H1 (cell line): ENCODE data around the gene ST3GAL3. TPM values are rescaled to one million over a fixed set of nuclear protein-coding genes. Genes with fewer than 3 reads are reported as not detected.

ENCODE experiments used
- CTCF ChIA-PET: fragments of 300-600 bp; sonication (Branson Sonifier 250); formaldehyde crosslinking; loops from one replicate; lab custom pipeline; 2021; ENCODE audit not compliant: partially characterized antibody; lab: Charles Lee
- POLR2A ChIA-PET: fragments of 300-600 bp; sonication (Branson Sonifier 250); formaldehyde crosslinking; loops from one replicate; lab custom pipeline; 2021; ENCODE audit warnings: inconsistent platforms; ENCODE audit not compliant: partially characterized antibody; lab: Charles Lee
- DNase-seq, 2 experiments: peaks; one replicate each; pipeline versions ENCODE4 v3.0.0 to v3.0.0-alpha.2; 2010 to 2022; ENCODE audit warnings: low spot score in 2 of 2, low read depth in 1 of 2, mixed read lengths in 1 of 2
- FAIRE-seq: peaks from 2 replicates; lab custom pipeline; 2011; peaks lifted over from hg19 to GRCh38; lab: Jason Lieb, UNC
- H2AFZ ChIP-seq: 2 replicates; pipeline ENCODE4 v1.8.1; 2012; ENCODE audit warnings: low read length, inconsistent platforms
- H2AK5ac ChIP-seq: 2 replicates; pipeline ENCODE4 v1.6.1; 2013; ENCODE audit warnings: low read depth, low read length
- H2BK120ac ChIP-seq: replicated peaks from 2 replicates; pipeline ENCODE3; 2013; ENCODE audit warnings: low read depth, low read length, inconsistent platforms
- H2BK12ac ChIP-seq: 2 replicates; pipeline ENCODE4 v1.6.1; 2013; ENCODE audit warnings: low read depth, low read length
- H2BK15ac ChIP-seq: 2 replicates; pipeline ENCODE4 v1.6.1; 2013; ENCODE audit warnings: low read length
- H2BK20ac ChIP-seq: 2 replicates; pipeline ENCODE4 v1.6.1; 2013; ENCODE audit warnings: low read length
- H2BK5ac ChIP-seq: 2 replicates; pipeline ENCODE4 v1.6.1; 2013; ENCODE audit warnings: low read depth, low read length
- H3K14ac ChIP-seq: 2 replicates; pipeline ENCODE4 v1.6.1; 2013; ENCODE audit warnings: inconsistent platforms; ENCODE audit not compliant: insufficient read length
- H3K18ac ChIP-seq: 2 replicates; pipeline ENCODE4 v1.6.1; 2013; ENCODE audit warnings: low read length; ENCODE audit errors: extremely low read depth
- H3K23ac ChIP-seq: 2 replicates; pipeline ENCODE4 v1.6.1; 2013; ENCODE audit warnings: inconsistent platforms; ENCODE audit not compliant: insufficient read length
- H3K23me2 ChIP-seq: 2 replicates; pipeline ENCODE4 v1.6.1; 2013; ENCODE audit warnings: low read depth, low read length
- H3K27ac ChIP-seq: 2 replicates; pipeline ENCODE4 v1.6.1; 2011; ENCODE audit warnings: low read depth, low read length, inconsistent platforms
- H3K27me3 ChIP-seq, 4 experiments: replicated peaks in 1 of 4; 1 replicate in 1 of 4; 2 replicates in 3 of 4; pipeline versions ENCODE4 v1.6.1 to v1.8.1; 2011 to 2013; ENCODE audit warnings: low read length in 3 of 4, mild to moderate bottlenecking in 3 of 4, inconsistent platforms in 2 of 4, mixed read lengths in 2 of 4, moderate library complexity in 1 of 4; ENCODE audit not compliant: control insufficient read depth in 3 of 4, insufficient read depth in 3 of 4; ENCODE audit errors: extremely low read depth in 1 of 4
- H3K36me3 ChIP-seq, 4 experiments: 2 replicates each; pipeline versions ENCODE4 v1.6.1 to v1.8.1; 2011 to 2013; ENCODE audit warnings: mild to moderate bottlenecking in 4 of 4, low read length in 3 of 4, moderate library complexity in 2 of 4, control low read depth in 1 of 4, inconsistent platforms in 1 of 4; ENCODE audit not compliant: insufficient read depth in 4 of 4, control insufficient read depth in 2 of 4
- H3K4ac ChIP-seq: replicated peaks from 2 replicates; pipeline ENCODE3; 2013; ENCODE audit warnings: low read length, low read depth, mixed read lengths, inconsistent platforms; ENCODE audit not compliant: insufficient read length
- H3K4me1 ChIP-seq, 4 experiments: replicated peaks in 1 of 4; 1 replicate in 1 of 4; 2 replicates in 3 of 4; pipeline versions ENCODE4 v1.6.1 to v1.8.1; 2011 to 2013; ENCODE audit warnings: low read length in 3 of 4, inconsistent platforms in 2 of 4, mixed read lengths in 1 of 4; ENCODE audit not compliant: insufficient read depth in 4 of 4, control insufficient read depth in 3 of 4
- H3K4me2 ChIP-seq, 2 experiments: 2 replicates each; pipeline versions ENCODE4 v1.6.1 to v1.8.1; 2011 to 2013; ENCODE audit warnings: low read depth in 2 of 2, low read length in 2 of 2, control low read depth in 1 of 2, inconsistent platforms in 1 of 2, mild to moderate bottlenecking in 1 of 2; ENCODE audit not compliant: insufficient read depth in 1 of 2
- H3K4me3 ChIP-seq, 4 experiments: fragments of 200-600, 300-600 bp in 1 of 4; sonication (generic), shearing (Covaris generic), sonication (Bioruptor Twin) in 1 of 4; 2 replicates each; pipeline versions ENCODE4 v1.5.1 to v1.8.1; 2011 to 2016; ENCODE audit warnings: low read length in 4 of 4, low read depth in 3 of 4, control low read depth in 2 of 4, inconsistent platforms in 2 of 4, mild to moderate bottlenecking in 2 of 4, mixed read lengths in 1 of 4, moderate library complexity in 1 of 4; ENCODE audit not compliant: insufficient read depth in 2 of 4; ENCODE audit errors: extremely low read depth in 1 of 4
- H3K56ac ChIP-seq: replicated peaks from 2 replicates; pipeline ENCODE3; 2013; ENCODE audit warnings: low read depth, mild to moderate bottlenecking, mixed read lengths, low read length, inconsistent platforms; ENCODE audit not compliant: insufficient read length
- H3K79me1 ChIP-seq: 2 replicates; pipeline ENCODE4 v1.6.1; 2013; ENCODE audit warnings: low read depth, low read length, control low read depth
- H3K79me2 ChIP-seq, 2 experiments: 2 replicates each; pipeline versions ENCODE4 v1.6.1 to v1.8.1; 2012 to 2013; ENCODE audit warnings: low read length in 2 of 2, mild to moderate bottlenecking in 2 of 2, inconsistent platforms in 1 of 2; ENCODE audit not compliant: insufficient read depth in 2 of 2, control insufficient read depth in 1 of 2
- H3K9ac ChIP-seq, 4 experiments: replicated peaks in 1 of 4; 1 replicate in 1 of 4; 2 replicates in 3 of 4; pipeline versions ENCODE4 v1.6.1 to v1.8.1; 2011 to 2013; ENCODE audit warnings: low read depth in 3 of 4, low read length in 3 of 4, control low read depth in 2 of 4, mild to moderate bottlenecking in 2 of 4, moderate library complexity in 2 of 4, inconsistent platforms in 1 of 4; ENCODE audit errors: extremely low read depth in 1 of 4
- H3K9me3 ChIP-seq, 2 experiments: 2 replicates each; pipeline versions ENCODE4 v1.6.1 to v1.8.1; 2012 to 2013; ENCODE audit warnings: mild to moderate bottlenecking in 2 of 2, moderate library complexity in 2 of 2, control low read depth in 1 of 2, inconsistent platforms in 1 of 2, low read depth in 1 of 2, low read length in 1 of 2, mixed read lengths in 1 of 2; ENCODE audit not compliant: insufficient read depth in 2 of 2
- H4K20me1 ChIP-seq, 2 experiments: replicated peaks in 1 of 2; 2 replicates each; pipeline versions ENCODE3 to v1.8.1; 2011 to 2013; ENCODE audit warnings: inconsistent platforms in 2 of 2, low read length in 2 of 2, mild to moderate bottlenecking in 1 of 2; ENCODE audit not compliant: insufficient read depth in 2 of 2, control insufficient read depth in 1 of 2
- H4K5ac ChIP-seq: 2 replicates; pipeline ENCODE4 v1.6.1; 2013; ENCODE audit warnings: low read length, low read depth, mixed read lengths, inconsistent platforms; ENCODE audit not compliant: insufficient read length
- H4K8ac ChIP-seq: 2 replicates; pipeline ENCODE4 v1.8.0; 2013; ENCODE audit warnings: mild to moderate bottlenecking, moderate library complexity, low read length, inconsistent platforms; ENCODE audit not compliant: insufficient read depth; ENCODE audit errors: extremely low read depth
- H4K91ac ChIP-seq: replicated peaks from 2 replicates; pipeline ENCODE3; 2013; ENCODE audit warnings: low read length, mixed read lengths, inconsistent platforms; ENCODE audit not compliant: insufficient read length
- ASH2L ChIP-seq: fragments of 200-600, 300-600 bp; sonication (generic); IDR thresholded peaks from one replicate; pipeline ENCODE4 v1.7.1; 2017; ENCODE audit warnings: low read length
- CBX8 ChIP-seq: fragments of 300-800, 300-1000 bp; sonication (generic); IDR thresholded peaks from 2 replicates; pipeline ENCODE4 v1.7.1; 2016; ENCODE audit warnings: low read depth, low read length, borderline replicate concordance
- KDM4A ChIP-seq: IDR thresholded peaks from one replicate; pipeline ENCODE4 v1.7.1; 2012; ENCODE audit warnings: low read depth, mild to moderate bottlenecking, moderate library complexity, low read length, inconsistent platforms; ENCODE audit not compliant: severe bottlenecking
- PHF8 ChIP-seq: fragments of 200-600 bp; sonication (generic); conservative IDR thresholded peaks from 2 replicates; pipeline ENCODE4 v1.7.1; 2012; ENCODE audit warnings: low read depth, mild to moderate bottlenecking, inconsistent platforms, low read length, moderate library complexity
- POLR2A ChIP-seq, 2 experiments: IDR thresholded peaks; 1 replicate in 1 of 2; 2 replicates in 1 of 2; pipeline ENCODE4 v1.6.1; 2011; ENCODE audit warnings: low read depth in 2 of 2, low read length in 2 of 2, mild to moderate bottlenecking in 2 of 2; ENCODE audit errors: control extremely low read depth in 1 of 2
- POLR2AphosphoS5 ChIP-seq: IDR thresholded peaks from 2 replicates; pipeline ENCODE4 v1.6.1; 2011; ENCODE audit warnings: low read depth, low read length
- SIN3A ChIP-seq, 2 experiments: IDR thresholded peaks in 1 of 2; conservative IDR thresholded peaks in 1 of 2; 2 replicates each; pipeline ENCODE4 v1.6.1; 2011 to 2012; ENCODE audit warnings: low read length in 2 of 2, improper control_type of control experiment in 1 of 2, low read depth in 1 of 2, mild to moderate bottlenecking in 1 of 2
- TAF7 ChIP-seq: optimal IDR thresholded peaks from 2 replicates; pipeline ENCODE3; 2011; ENCODE audit warnings: low read depth, mild to moderate bottlenecking, inconsistent platforms, low read length, moderate library complexity, borderline replicate concordance
- WGBS, 2 experiments: shearing (Covaris generic) in 1 of 2; methylation state at CpG; one replicate each; pipeline versions ENCODE4 v1.1.6 to v1.1.7; 2013 to 2015; ENCODE audit warnings: low lambda C conversion rate in 2 of 2, mixed read lengths in 2 of 2, inconsistent platforms in 1 of 2, low coverage in 1 of 2, missing lambda C conversion rate in 1 of 2; ENCODE audit not compliant: insufficient replicate concordance in 2 of 2, insufficient coverage in 1 of 2, insufficient read length in 1 of 2; ENCODE audit errors: extremely low coverage in 1 of 2, missing lambda C conversion rate in 1 of 2; 5-methylcytosine and 5-hydroxymethylcytosine counted together
- polyA plus RNA-seq, 7 experiments: library from polyadenylated mRNA; depleted of rRNA in 3 of 7; stranded (reverse) in 5 of 7; unstranded in 2 of 7; fragments of >200 nt in 5 of 7; fragments of 200-250 nt in 2 of 7; gene quantifications; 1 replicate in 5 of 7; 2 replicates in 1 of 7; 4 replicates in 1 of 7; pipeline versions ENCODE4 v1.2.1 to v1.2.3, GENCODE V29; 2011 to 2013; ENCODE audit warnings: missing spikeins in 2 of 7, mixed read lengths in 2 of 7
- total RNA-seq: library from RNA; stranded (reverse); fragmentation: NEBNext Ultra II Directional; extraction: Animal tissue kit (Norgen Biotek cat#: 25700); gene quantifications from 2 replicates; pipeline ENCODE4 v1.2.1, GENCODE V29; 2021

ST3GAL3 gene
- total and polyA plus RNA-seq, 2 of the 8 experiments (the other 6 are each of a cell fraction or from before 2014, with no cell fraction given) = 6.8 to 7.0 TPM

GRCh38 chr1:43978551-43979260 is 271.4 kb downstream of the ST3GAL3 start, which contains the start of gene B4GALT2:
B4GALT2 (plus strand) TSS chr1:43979210; CDS start chr1:43981161, 1,951 bp downstream.
- peaks cover 28% of the 10 kb centered on the region for H3K79me1 ChIP-seq
- H2BK12ac ChIP-seq = peak within 1 kb of the TSS; percentile 30; the same call in 1 of the 2 replicates
- H2BK15ac ChIP-seq = 0 out of 2 replicates have a peak within 1 kb of the TSS, but pooled peaks have one; percentile 61
- no peak within 1 kb of the TSS for H2BK20ac ChIP-seq
- H3K36me3 ChIP-seq = peaks cover 2 to 23% (median 15%) of the 10 kb centered on the region in 4 experiments; a peak in 5 of 8 replicates
- no peak within 1 kb of the TSS; the same call in 1 of the 2 replicates for H2AFZ ChIP-seq
- H3K18ac ChIP-seq = peak within 1 kb of the TSS; percentile 78
- peak within 1 kb of the TSS; percentile 45; the same call in 1 of the 2 replicates for H2AK5ac ChIP-seq
- CTCF ChIA-PET = interaction anchor here (0.7 to 5.0 kb wide), 5 partner anchors 10 to 56 kb away, joined by 3 to 34 read pairs (median 5); partner anchors contain the start of gene CCDC24
- TF ChIP-seq POLR2A (IDR thresholded peaks at IDR 0.05; ENCODE audit: control extremely low read depth in 1 of 2, low read depth in 2 of 2, low read length in 2 of 2) = peak in 1 of 2 experiments; percentile 57; a peak in 2 of 3 replicates
- no peak for TF ChIP-seq CBX8
- TF ChIP-seq KDM4A = peak; percentile 84
- TF ChIP-seq TAF7 = no peak
- peak; percentile 22 to 73; a peak in 1 of 4 replicates for TF ChIP-seq SIN3A (conservative IDR thresholded peaks at IDR 0.05 in 1 of 2, IDR thresholded peaks at IDR 0.05 in 1 of 2; ENCODE audit: low read depth in 1 of 2, low read length in 2 of 2)
- peak; percentile 38 for TF ChIP-seq ASH2L
- peak; percentile 49; the same call in 1 of the 2 replicates for TF ChIP-seq PHF8
- TF ChIP-seq POLR2AphosphoS5 = no peak; the same call in 1 of the 2 replicates
- peak within 1 kb of the TSS; percentile 5 for H3K14ac ChIP-seq
- H4K5ac ChIP-seq = no peak within 1 kb of the TSS
- no peak for FAIRE-seq
- peaks cover 4 to 19% (median 15%) of the 10 kb centered on the region in 4 experiments for H3K4me1 ChIP-seq
- peak within 1 kb of the TSS; percentile 61 to 88 for H3K4me2 ChIP-seq
- H4K91ac ChIP-seq = peak within 1 kb of the TSS; percentile 63
- H3K79me2 ChIP-seq = peaks cover 0 to 24% of the 10 kb centered on the region in 2 experiments; a peak in 2 of 4 replicates
- peak within 1 kb of the TSS; percentile 83 for H3K4ac ChIP-seq
- H3K23ac ChIP-seq = no peak within 1 kb of the TSS
- peak within 1 kb of the TSS; percentile 71 to 90 (median 76) for H3K4me3 ChIP-seq
- H4K20me1 ChIP-seq = peaks cover 2 to 32% of the 10 kb centered on the region in 2 experiments
- peak within 1 kb of the TSS; percentile 52 for H2BK120ac ChIP-seq
- peak within 1 kb of the TSS; percentile 89 for H4K8ac ChIP-seq
- H3K56ac ChIP-seq = peak within 1 kb of the TSS; percentile 5
- DNase-seq = peak in 1 of 2 experiments; percentile 75
- 14% methylated on average over 15 of the region's 54 CpGs; no CpG with 5 or more reads in 1 of the 2 experiments for WGBS, 2 experiments
- H3K23me2 ChIP-seq = peaks cover 27% of the 10 kb centered on the region
- no peaks in the 10 kb centered on the region for H3K27me3 ChIP-seq
- peak within 1 kb of the TSS; percentile 56 to 87 (median 78) for H3K9ac ChIP-seq
- peak within 1 kb of the TSS; percentile 71; the same call in 1 of the 2 replicates for H2BK5ac ChIP-seq
- H3K9me3 ChIP-seq = no peaks in the 10 kb centered on the region
- POLR2A ChIA-PET = interaction anchor here (0.7 to 12.9 kb wide), 8 partner anchors 8 to 71 kb away, joined by 3 to 189 read pairs (median 6); partner anchors contain the start of gene CCDC24
- H3K27ac ChIP-seq = no peak within 1 kb of the TSS
